MCF 10A (cell line): ENCODE data around the gene TEAD1. TPM values are rescaled to one million over a fixed set of nuclear protein-coding genes. Genes with fewer than 3 reads are reported as not detected.

Experiments used
- BruUV-seq: library from RNA; stranded (reverse); fragments of 400-500 nt; replicated peaks from 2 replicates; lab custom pipeline; 2021; lab: Mats Ljungman, UMichigan
- CTCF ChIA-PET: fragments of 300-600 bp; sonication (Branson Sonifier 250); formaldehyde crosslinking; extraction: SDS; loops from one replicate; lab custom pipeline; 2021; ENCODE audit warnings: antibody characterized with exemption, inconsistent platforms; lab: Yijun Ruan, JAX
- POLR2A ChIA-PET: fragments of 300-600, 350-650 bp; sonication (Branson Sonifier 250); formaldehyde crosslinking; extraction: SDS; loops from one replicate; lab custom pipeline; 2020; ENCODE audit warnings: antibody characterized with exemption, inconsistent platforms; lab: Yijun Ruan, JAX
- DNase-seq: peaks from one replicate; pipeline ENCODE4 v3.0.0-alpha.2; 2018; ENCODE audit not compliant: unreplicated experiment
- H3K27ac Mint-ChIP-seq: one replicate; pipeline ENCODE4 v1.8.0; 2022; ENCODE audit warnings: mild to moderate bottlenecking, low read depth, mixed read lengths; ENCODE audit not compliant: unreplicated experiment
- H3K27me3 Mint-ChIP-seq: one replicate; pipeline ENCODE4 v1.8.0; 2022; ENCODE audit warnings: mixed read lengths; ENCODE audit not compliant: insufficient read depth, unreplicated experiment
- H3K36me3 Mint-ChIP-seq: one replicate; pipeline ENCODE4 v1.8.0; 2022; ENCODE audit warnings: mild to moderate bottlenecking, moderate library complexity, mixed read lengths; ENCODE audit not compliant: insufficient read depth, unreplicated experiment
- H3K4me1 Mint-ChIP-seq: one replicate; pipeline ENCODE4 v1.8.0; 2022; ENCODE audit warnings: mixed read lengths; ENCODE audit not compliant: insufficient read depth, unreplicated experiment
- H3K4me3 Mint-ChIP-seq: one replicate; pipeline ENCODE4 v1.8.0; 2022; ENCODE audit warnings: mild to moderate bottlenecking, moderate library complexity, mixed read lengths; ENCODE audit not compliant: unreplicated experiment
- H3K9me3 Mint-ChIP-seq: one replicate; pipeline ENCODE4 v1.8.0; 2022; ENCODE audit warnings: mixed read lengths; ENCODE audit not compliant: unreplicated experiment
- intact Hi-C: fragments of 100-400 bp; cut with micrococcal nuclease; formaldehyde crosslinking; loops from 2 replicates; pipeline ENCODE4 v1.14.1; 2022
- total RNA-seq: library from RNA; stranded (reverse); gene quantifications from 2 replicates; pipeline ENCODE4 v1.2.3, GENCODE V29; 2022
- TF ChIP-seq, protein P1 (sequence below): fragments of 200-600 bp; IDR thresholded peaks from one replicate; pipeline ENCODE4 v1.8.0; 2022; ENCODE audit warnings: antibody characterized with exemption, mild to moderate bottlenecking; ENCODE audit not compliant: unreplicated experiment

Gene TEAD1
- total RNA-seq, 1 experiment from 2014 or later, result 123 TPM

DNA sequence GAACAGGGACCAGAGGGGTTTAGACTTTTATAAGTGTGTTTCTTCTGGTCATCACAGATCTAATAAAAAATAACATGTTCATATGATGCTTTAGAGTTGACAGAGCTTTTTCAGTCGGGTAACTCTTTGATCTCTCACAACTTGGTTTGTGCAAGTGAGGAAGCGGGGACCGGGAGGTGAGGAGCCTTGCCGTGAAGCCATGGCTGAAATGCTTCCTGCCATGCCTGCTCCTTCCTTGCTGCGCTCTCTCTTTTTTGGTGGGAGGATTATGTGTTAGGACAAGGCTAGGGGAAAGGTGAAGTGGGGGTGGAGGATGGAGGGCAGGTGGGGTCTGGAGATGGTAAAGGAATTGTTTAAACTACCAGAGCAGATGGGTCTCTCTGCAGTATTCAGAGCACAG, 23.8 kb downstream of the TEAD1 start:
- H3K9me3 Mint-ChIP-seq, result no peaks in the 10 kb centered on the region
- TF ChIP-seq, protein P1, sequence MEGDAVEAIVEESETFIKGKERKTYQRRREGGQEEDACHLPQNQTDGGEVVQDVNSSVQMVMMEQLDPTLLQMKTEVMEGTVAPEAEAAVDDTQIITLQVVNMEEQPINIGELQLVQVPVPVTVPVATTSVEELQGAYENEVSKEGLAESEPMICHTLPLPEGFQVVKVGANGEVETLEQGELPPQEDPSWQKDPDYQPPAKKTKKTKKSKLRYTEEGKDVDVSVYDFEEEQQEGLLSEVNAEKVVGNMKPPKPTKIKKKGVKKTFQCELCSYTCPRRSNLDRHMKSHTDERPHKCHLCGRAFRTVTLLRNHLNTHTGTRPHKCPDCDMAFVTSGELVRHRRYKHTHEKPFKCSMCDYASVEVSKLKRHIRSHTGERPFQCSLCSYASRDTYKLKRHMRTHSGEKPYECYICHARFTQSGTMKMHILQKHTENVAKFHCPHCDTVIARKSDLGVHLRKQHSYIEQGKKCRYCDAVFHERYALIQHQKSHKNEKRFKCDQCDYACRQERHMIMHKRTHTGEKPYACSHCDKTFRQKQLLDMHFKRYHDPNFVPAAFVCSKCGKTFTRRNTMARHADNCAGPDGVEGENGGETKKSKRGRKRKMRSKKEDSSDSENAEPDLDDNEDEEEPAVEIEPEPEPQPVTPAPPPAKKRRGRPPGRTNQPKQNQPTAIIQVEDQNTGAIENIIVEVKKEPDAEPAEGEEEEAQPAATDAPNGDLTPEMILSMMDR, result no peak
- intact Hi-C loops, result no loop called here
- BruUV-seq, result no TSS peak
- peaks cover 74% of the 10 kb centered on the region for H3K4me1 Mint-ChIP-seq
- no peak for DNase-seq
- CTCF ChIA-PET, result interaction anchor here (0.6 kb wide), 1 partner anchor 15 kb away, joined by 3 read pairs; no protein-coding TSS in a partner anchor
- no peaks in the 10 kb centered on the region for H3K27me3 Mint-ChIP-seq
- H3K27ac Mint-ChIP-seq, result peak overlapping the region; percentile 94
- peaks cover 13% of the 10 kb centered on the region for H3K36me3 Mint-ChIP-seq
- POLR2A ChIA-PET, result interaction anchor here (0.6 to 2.2 kb wide), 3 partner anchors 12 to 426 kb away, joined by 3 to 13 read pairs (median 7); no protein-coding TSS in a partner anchor
- H3K4me3 Mint-ChIP-seq, result no peak overlapping the region

DNA sequence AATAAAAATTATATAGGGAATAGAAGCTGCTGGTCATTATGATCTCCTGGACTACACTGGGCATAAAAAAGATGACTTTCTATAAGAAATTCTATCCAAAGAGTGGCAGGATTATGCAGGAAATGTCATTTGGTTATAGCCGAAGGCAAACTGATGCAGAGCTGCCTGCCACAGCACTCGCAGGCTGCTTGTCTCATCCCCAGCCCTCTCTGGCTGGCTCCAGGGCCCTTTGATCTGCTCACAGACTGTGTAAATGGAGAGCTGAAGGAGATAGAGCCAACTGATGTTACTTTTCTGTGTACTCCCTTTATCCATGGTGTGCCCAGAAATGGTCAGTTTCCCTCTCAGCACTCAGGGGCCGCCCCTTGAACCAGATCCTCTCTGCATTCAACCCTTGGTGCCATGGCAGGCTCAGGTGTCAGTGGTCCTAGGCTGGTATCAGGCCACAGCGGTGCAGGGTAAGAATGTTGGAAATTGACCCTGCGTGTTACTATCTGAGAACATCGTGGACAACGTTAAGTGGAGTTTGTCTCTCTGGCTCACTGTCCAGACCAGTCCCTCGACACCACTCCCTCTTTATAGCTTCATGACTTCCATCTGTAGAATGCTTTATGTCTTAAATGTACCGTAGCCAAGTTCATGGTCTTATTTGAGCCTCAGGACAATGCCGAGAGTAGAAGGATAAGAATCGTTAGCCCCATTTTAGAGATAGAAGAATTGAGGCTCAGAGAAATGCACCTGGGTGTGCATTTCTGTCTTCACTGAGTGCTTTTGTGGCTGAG, 27.8 kb downstream of the TEAD1 start:
- H3K27ac Mint-ChIP-seq, result peak overlapping the region; percentile 21
- ChIA-PET POLR2A (interaction anchor here (8.4 to 10.7 kb wide), 2 partner anchors 9 to 23 kb away, joined by 93 to 129 read pairs; no protein-coding TSS in a partner anchor), CTCF (interaction anchor here (0.5 to 0.6 kb wide), 2 partner anchors 30 to 154 kb away, joined by 3 read pairs; no protein-coding TSS in a partner anchor)
- no peaks in the 10 kb centered on the region for H3K9me3 Mint-ChIP-seq
- intact Hi-C loops, result no loop called here
- no TSS peak for BruUV-seq
- H3K36me3 Mint-ChIP-seq, result peaks cover 11% of the 10 kb centered on the region
- H3K4me1 Mint-ChIP-seq, result peaks cover 69% of the 10 kb centered on the region
- H3K4me3 Mint-ChIP-seq, result no peak overlapping the region
- H3K27me3 Mint-ChIP-seq, result no peaks in the 10 kb centered on the region
- TF ChIP-seq, protein P1, result no peak
- no peak for DNase-seq

DNA sequence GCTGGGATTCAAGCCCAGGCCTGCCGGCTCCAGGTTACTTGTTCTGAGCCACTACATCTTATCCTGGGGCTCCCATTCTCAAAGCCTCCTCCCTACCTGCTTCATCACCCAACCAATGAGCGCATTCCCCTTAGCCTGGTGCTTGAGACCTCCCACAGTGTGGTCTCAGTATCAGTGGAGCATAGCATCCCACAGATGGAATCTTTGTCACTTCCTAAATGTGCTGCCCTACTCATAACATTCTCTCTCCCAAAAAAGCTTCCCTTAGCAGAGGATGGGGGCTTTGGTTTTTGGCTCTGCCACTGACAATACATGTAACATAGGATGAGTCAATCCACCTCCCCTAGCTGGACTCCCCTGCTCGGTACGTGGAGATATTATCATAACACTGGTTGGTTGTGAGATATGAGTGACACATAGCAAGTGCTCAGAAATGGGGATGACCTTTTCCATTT, 28.8 kb downstream of the TEAD1 start:
- H3K4me3 Mint-ChIP-seq, result no peak overlapping the region
- intact Hi-C loops, result no loop called here
- H3K9me3 Mint-ChIP-seq, result no peaks in the 10 kb centered on the region
- BruUV-seq, result no TSS peak
- H3K27ac Mint-ChIP-seq, result peak overlapping the region; percentile 90
- POLR2A ChIA-PET, result interaction anchor here (0.7 to 10.7 kb wide), 4 partner anchors 10 to 107 kb away, joined by 3 to 129 read pairs (median 48); no protein-coding TSS in a partner anchor
- peaks cover 71% of the 10 kb centered on the region for H3K4me1 Mint-ChIP-seq
- peaks cover 9% of the 10 kb centered on the region for H3K36me3 Mint-ChIP-seq
- no peaks in the 10 kb centered on the region for H3K27me3 Mint-ChIP-seq
- peak; percentile 56 for DNase-seq
- CTCF ChIA-PET, result no interaction called here
- TF ChIP-seq, protein P1, result no peak

DNA sequence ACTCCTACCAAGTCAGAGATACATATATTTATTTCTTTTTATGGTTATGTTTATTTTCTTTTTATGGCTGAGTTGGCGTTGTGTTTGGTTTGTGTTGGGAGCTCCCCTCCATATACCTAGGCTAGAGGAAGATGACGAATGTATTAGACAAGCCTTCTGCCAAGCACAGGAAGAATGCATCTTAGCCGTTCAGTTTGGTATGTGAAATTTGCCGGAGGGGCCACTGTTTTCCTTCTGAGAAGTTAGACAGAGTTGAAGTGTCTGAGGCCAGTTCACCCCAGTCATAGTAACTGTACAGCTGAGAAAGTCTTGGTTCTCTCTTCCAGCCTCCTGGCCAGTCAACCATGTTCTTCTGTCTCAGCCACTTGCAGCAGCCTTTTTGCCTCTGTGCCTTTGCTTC, 29.8 kb downstream of the TEAD1 start:
- no peaks in the 10 kb centered on the region for H3K9me3 Mint-ChIP-seq
- peaks cover 71% of the 10 kb centered on the region for H3K4me1 Mint-ChIP-seq
- H3K27me3 Mint-ChIP-seq, result no peaks in the 10 kb centered on the region
- intact Hi-C loops, result no loop called here
- no TSS peak for BruUV-seq
- peaks cover 5% of the 10 kb centered on the region for H3K36me3 Mint-ChIP-seq
- peak overlapping the region; percentile 90 for H3K27ac Mint-ChIP-seq
- H3K4me3 Mint-ChIP-seq, result no peak overlapping the region
- peak; percentile 89 for DNase-seq
- TF ChIP-seq, protein P1, result no peak
- POLR2A ChIA-PET, result interaction anchor here (0.6 to 10.7 kb wide), 8 partner anchors 8 to 138 kb away, joined by 3 to 129 read pairs (median 4); no protein-coding TSS in a partner anchor
- CTCF ChIA-PET, result interaction anchor here (0.6 to 0.9 kb wide), 2 partner anchors 373 to 471 kb away, joined by 3 to 5 read pairs; no protein-coding TSS in a partner anchor
